H1 (cell line): ENCODE data around the gene SRRM4. TPM values are rescaled to one million over a fixed set of nuclear protein-coding genes. Genes with fewer than 3 reads are reported as not detected.

ENCODE experiments used
- CTCF ChIA-PET: fragments of 300-600 bp; sonication (Branson Sonifier 250); formaldehyde crosslinking; loops from one replicate; lab custom pipeline; 2021; ENCODE audit not compliant: partially characterized antibody; lab: Charles Lee
- POLR2A ChIA-PET: fragments of 300-600 bp; sonication (Branson Sonifier 250); formaldehyde crosslinking; loops from one replicate; lab custom pipeline; 2021; ENCODE audit warnings: inconsistent platforms; ENCODE audit not compliant: partially characterized antibody; lab: Charles Lee
- DNase-seq, 2 experiments: peaks; one replicate each; pipeline versions ENCODE4 v3.0.0 to v3.0.0-alpha.2; 2010 to 2022; ENCODE audit warnings: low spot score in 2 of 2, low read depth in 1 of 2, mixed read lengths in 1 of 2
- FAIRE-seq: peaks from 2 replicates; lab custom pipeline; 2011; peaks lifted over from hg19 to GRCh38; lab: Jason Lieb, UNC
- H2AFZ ChIP-seq: 2 replicates; pipeline ENCODE4 v1.8.1; 2012; ENCODE audit warnings: low read length, inconsistent platforms
- H2AK5ac ChIP-seq: 2 replicates; pipeline ENCODE4 v1.6.1; 2013; ENCODE audit warnings: low read depth, low read length
- H2BK120ac ChIP-seq: replicated peaks from 2 replicates; pipeline ENCODE3; 2013; ENCODE audit warnings: low read depth, low read length, inconsistent platforms
- H2BK12ac ChIP-seq: 2 replicates; pipeline ENCODE4 v1.6.1; 2013; ENCODE audit warnings: low read depth, low read length
- H2BK15ac ChIP-seq: 2 replicates; pipeline ENCODE4 v1.6.1; 2013; ENCODE audit warnings: low read length
- H2BK20ac ChIP-seq: 2 replicates; pipeline ENCODE4 v1.6.1; 2013; ENCODE audit warnings: low read length
- H2BK5ac ChIP-seq: 2 replicates; pipeline ENCODE4 v1.6.1; 2013; ENCODE audit warnings: low read depth, low read length
- H3K14ac ChIP-seq: 2 replicates; pipeline ENCODE4 v1.6.1; 2013; ENCODE audit warnings: inconsistent platforms; ENCODE audit not compliant: insufficient read length
- H3K18ac ChIP-seq: 2 replicates; pipeline ENCODE4 v1.6.1; 2013; ENCODE audit warnings: low read length; ENCODE audit errors: extremely low read depth
- H3K23ac ChIP-seq: 2 replicates; pipeline ENCODE4 v1.6.1; 2013; ENCODE audit warnings: inconsistent platforms; ENCODE audit not compliant: insufficient read length
- H3K23me2 ChIP-seq: 2 replicates; pipeline ENCODE4 v1.6.1; 2013; ENCODE audit warnings: low read depth, low read length
- H3K27ac ChIP-seq: 2 replicates; pipeline ENCODE4 v1.6.1; 2011; ENCODE audit warnings: low read depth, low read length, inconsistent platforms
- H3K27me3 ChIP-seq, 4 experiments: replicated peaks in 1 of 4; 1 replicate in 1 of 4; 2 replicates in 3 of 4; pipeline versions ENCODE4 v1.6.1 to v1.8.1; 2011 to 2013; ENCODE audit warnings: low read length in 3 of 4, mild to moderate bottlenecking in 3 of 4, inconsistent platforms in 2 of 4, mixed read lengths in 2 of 4, moderate library complexity in 1 of 4; ENCODE audit not compliant: control insufficient read depth in 3 of 4, insufficient read depth in 3 of 4; ENCODE audit errors: extremely low read depth in 1 of 4
- H3K36me3 ChIP-seq, 4 experiments: 2 replicates each; pipeline versions ENCODE4 v1.6.1 to v1.8.1; 2011 to 2013; ENCODE audit warnings: mild to moderate bottlenecking in 4 of 4, low read length in 3 of 4, moderate library complexity in 2 of 4, control low read depth in 1 of 4, inconsistent platforms in 1 of 4; ENCODE audit not compliant: insufficient read depth in 4 of 4, control insufficient read depth in 2 of 4
- H3K4ac ChIP-seq: replicated peaks from 2 replicates; pipeline ENCODE3; 2013; ENCODE audit warnings: low read length, low read depth, mixed read lengths, inconsistent platforms; ENCODE audit not compliant: insufficient read length
- H3K4me1 ChIP-seq, 4 experiments: replicated peaks in 1 of 4; 1 replicate in 1 of 4; 2 replicates in 3 of 4; pipeline versions ENCODE4 v1.6.1 to v1.8.1; 2011 to 2013; ENCODE audit warnings: low read length in 3 of 4, inconsistent platforms in 2 of 4, mixed read lengths in 1 of 4; ENCODE audit not compliant: insufficient read depth in 4 of 4, control insufficient read depth in 3 of 4
- H3K4me2 ChIP-seq, 2 experiments: 2 replicates each; pipeline versions ENCODE4 v1.6.1 to v1.8.1; 2011 to 2013; ENCODE audit warnings: low read depth in 2 of 2, low read length in 2 of 2, control low read depth in 1 of 2, inconsistent platforms in 1 of 2, mild to moderate bottlenecking in 1 of 2; ENCODE audit not compliant: insufficient read depth in 1 of 2
- H3K4me3 ChIP-seq, 4 experiments: fragments of 200-600, 300-600 bp in 1 of 4; sonication (generic), shearing (Covaris generic), sonication (Bioruptor Twin) in 1 of 4; 2 replicates each; pipeline versions ENCODE4 v1.5.1 to v1.8.1; 2011 to 2016; ENCODE audit warnings: low read length in 4 of 4, low read depth in 3 of 4, control low read depth in 2 of 4, inconsistent platforms in 2 of 4, mild to moderate bottlenecking in 2 of 4, mixed read lengths in 1 of 4, moderate library complexity in 1 of 4; ENCODE audit not compliant: insufficient read depth in 2 of 4; ENCODE audit errors: extremely low read depth in 1 of 4
- H3K56ac ChIP-seq: replicated peaks from 2 replicates; pipeline ENCODE3; 2013; ENCODE audit warnings: low read depth, mild to moderate bottlenecking, mixed read lengths, low read length, inconsistent platforms; ENCODE audit not compliant: insufficient read length
- H3K79me1 ChIP-seq: 2 replicates; pipeline ENCODE4 v1.6.1; 2013; ENCODE audit warnings: low read depth, low read length, control low read depth
- H3K79me2 ChIP-seq, 2 experiments: 2 replicates each; pipeline versions ENCODE4 v1.6.1 to v1.8.1; 2012 to 2013; ENCODE audit warnings: low read length in 2 of 2, mild to moderate bottlenecking in 2 of 2, inconsistent platforms in 1 of 2; ENCODE audit not compliant: insufficient read depth in 2 of 2, control insufficient read depth in 1 of 2
- H3K9ac ChIP-seq, 4 experiments: replicated peaks in 1 of 4; 1 replicate in 1 of 4; 2 replicates in 3 of 4; pipeline versions ENCODE4 v1.6.1 to v1.8.1; 2011 to 2013; ENCODE audit warnings: low read depth in 3 of 4, low read length in 3 of 4, control low read depth in 2 of 4, mild to moderate bottlenecking in 2 of 4, moderate library complexity in 2 of 4, inconsistent platforms in 1 of 4; ENCODE audit errors: extremely low read depth in 1 of 4
- H3K9me3 ChIP-seq, 2 experiments: 2 replicates each; pipeline versions ENCODE4 v1.6.1 to v1.8.1; 2012 to 2013; ENCODE audit warnings: mild to moderate bottlenecking in 2 of 2, moderate library complexity in 2 of 2, control low read depth in 1 of 2, inconsistent platforms in 1 of 2, low read depth in 1 of 2, low read length in 1 of 2, mixed read lengths in 1 of 2; ENCODE audit not compliant: insufficient read depth in 2 of 2
- H4K20me1 ChIP-seq, 2 experiments: replicated peaks in 1 of 2; 2 replicates each; pipeline versions ENCODE3 to v1.8.1; 2011 to 2013; ENCODE audit warnings: inconsistent platforms in 2 of 2, low read length in 2 of 2, mild to moderate bottlenecking in 1 of 2; ENCODE audit not compliant: insufficient read depth in 2 of 2, control insufficient read depth in 1 of 2
- H4K5ac ChIP-seq: 2 replicates; pipeline ENCODE4 v1.6.1; 2013; ENCODE audit warnings: low read length, low read depth, mixed read lengths, inconsistent platforms; ENCODE audit not compliant: insufficient read length
- H4K8ac ChIP-seq: 2 replicates; pipeline ENCODE4 v1.8.0; 2013; ENCODE audit warnings: mild to moderate bottlenecking, moderate library complexity, low read length, inconsistent platforms; ENCODE audit not compliant: insufficient read depth; ENCODE audit errors: extremely low read depth
- H4K91ac ChIP-seq: replicated peaks from 2 replicates; pipeline ENCODE3; 2013; ENCODE audit warnings: low read length, mixed read lengths, inconsistent platforms; ENCODE audit not compliant: insufficient read length
- SIRT6 ChIP-seq: IDR thresholded peaks from one replicate; pipeline ENCODE4 v1.7.1; 2012; ENCODE audit warnings: low read length, inconsistent platforms
- SRF ChIP-seq: IDR thresholded peaks from 2 replicates; pipeline ENCODE4 v1.6.1; 2011; ENCODE audit warnings: mild to moderate bottlenecking, low read depth, low read length, moderate library complexity
- WGBS, 2 experiments: shearing (Covaris generic) in 1 of 2; methylation state at CpG; one replicate each; pipeline versions ENCODE4 v1.1.6 to v1.1.7; 2013 to 2015; ENCODE audit warnings: low lambda C conversion rate in 2 of 2, mixed read lengths in 2 of 2, inconsistent platforms in 1 of 2, low coverage in 1 of 2, missing lambda C conversion rate in 1 of 2; ENCODE audit not compliant: insufficient replicate concordance in 2 of 2, insufficient coverage in 1 of 2, insufficient read length in 1 of 2; ENCODE audit errors: extremely low coverage in 1 of 2, missing lambda C conversion rate in 1 of 2; 5-methylcytosine and 5-hydroxymethylcytosine counted together
- polyA plus RNA-seq, 7 experiments: library from polyadenylated mRNA; depleted of rRNA in 3 of 7; stranded (reverse) in 5 of 7; unstranded in 2 of 7; fragments of >200 nt in 5 of 7; fragments of 200-250 nt in 2 of 7; gene quantifications; 1 replicate in 5 of 7; 2 replicates in 1 of 7; 4 replicates in 1 of 7; pipeline versions ENCODE4 v1.2.1 to v1.2.3, GENCODE V29; 2011 to 2013; ENCODE audit warnings: missing spikeins in 2 of 7, mixed read lengths in 2 of 7
- total RNA-seq: library from RNA; stranded (reverse); fragmentation: NEBNext Ultra II Directional; extraction: Animal tissue kit (Norgen Biotek cat#: 25700); gene quantifications from 2 replicates; pipeline ENCODE4 v1.2.1, GENCODE V29; 2021

SRRM4 gene
- total and polyA plus RNA-seq, 2 of the 8 experiments (the other 6 are each of a cell fraction or from before 2014, with no cell fraction given) = 0.53 to 1.1 TPM

- no peaks in the 10 kb centered on the region for H3K27me3 ChIP-seq
- H4K91ac ChIP-seq = no peak overlapping the region
- TF ChIP-seq SIRT6 (no peak), SRF (no peak)
- H3K9ac ChIP-seq = no peak overlapping the region
- H4K5ac ChIP-seq = no peak overlapping the region
- FAIRE-seq = no peak
- H3K56ac ChIP-seq = no peak overlapping the region
- WGBS, 2 experiments = 61% methylated on average over 5 of the region's 5 CpGs; no CpG with 5 or more reads in 1 of the 2 experiments
- no peak overlapping the region for H4K8ac ChIP-seq
- no peaks in the 10 kb centered on the region for H4K20me1 ChIP-seq
- H2BK5ac ChIP-seq = no peak overlapping the region
- no peak overlapping the region for H2BK12ac ChIP-seq
- no peak overlapping the region for H3K27ac ChIP-seq
- no peak overlapping the region for H3K23ac ChIP-seq
- no peak overlapping the region for H3K14ac ChIP-seq
- H3K4me2 ChIP-seq = no peak overlapping the region; a peak in 2 of 4 replicates
- H3K18ac ChIP-seq = no peak overlapping the region
- H2BK20ac ChIP-seq = no peak overlapping the region
- H3K79me2 ChIP-seq = no peaks in the 10 kb centered on the region
- H3K4me3 ChIP-seq = no peak overlapping the region
- no peak overlapping the region for H3K4ac ChIP-seq
- H2BK120ac ChIP-seq = no peak overlapping the region
- H3K23me2 ChIP-seq = no peaks in the 10 kb centered on the region
- POLR2A ChIA-PET = interaction anchor here (0.6 to 0.8 kb wide), 2 partner anchors 8 to 18 kb away, joined by 3 read pairs; no protein-coding TSS in a partner anchor
- H2AFZ ChIP-seq = no peak overlapping the region
- 0 out of 4 replicates have a peak, but pooled peaks cover 3 to 4% of the 10 kb centered on the region in 2 experiments for H3K9me3 ChIP-seq
- H3K36me3 ChIP-seq = no peaks in the 10 kb centered on the region
- H3K79me1 ChIP-seq = no peaks in the 10 kb centered on the region
- no peak for DNase-seq
- H2AK5ac ChIP-seq = no peak overlapping the region
- CTCF ChIA-PET = interaction anchor here (0.6 to 2.5 kb wide), 5 partner anchors 11 to 110 kb away, joined by 3 to 12 read pairs (median 4); partner anchors contain the start of gene SRRM4
- H3K4me1 ChIP-seq = no peaks in the 10 kb centered on the region; a peak in 1 of 7 replicates
- no peak overlapping the region for H2BK15ac ChIP-seq
These were observed 22.8 kb upstream of the SRRM4 start for GRCh38 chr12:118958520-118958919.
